DOHH2 (cell line): ENCODE results near the gene EPB41L3.

Experiments used
- H3F3A ChIP-seq: fragments of 200-600 bp; sonication (generic), shearing (Covaris generic); 2 replicates; pipeline ENCODE4 v1.6.0; 2016; ENCODE audit warnings: antibody characterized with exemption, mild to moderate bottlenecking; ENCODE audit not compliant: control insufficient read depth, insufficient read depth
- H3K27ac ChIP-seq: fragments of 200-600 bp; sonication (generic); 2 replicates; pipeline ENCODE4 v1.5.1; 2014; ENCODE audit warnings: low read depth, mild to moderate bottlenecking, low read length, moderate library complexity
- H3K27me3 ChIP-seq: fragments of 200-600 bp; sonication (generic); 2 replicates; pipeline ENCODE4 v1.6.1; 2014; ENCODE audit warnings: mild to moderate bottlenecking, low read length, mixed read lengths; ENCODE audit not compliant: control insufficient read depth
- H3K36me3 ChIP-seq: fragments of 200-600 bp; sonication (generic); 2 replicates; pipeline ENCODE4 v1.6.1; 2014; ENCODE audit warnings: mild to moderate bottlenecking, low read length, moderate library complexity, mixed read lengths; ENCODE audit not compliant: control insufficient read depth
- H3K4me1 ChIP-seq: fragments of 200-600 bp; sonication (generic); 2 replicates; pipeline ENCODE4 v1.6.1; 2014; ENCODE audit warnings: mild to moderate bottlenecking, low read length, mixed read lengths; ENCODE audit not compliant: control insufficient read depth
- H3K4me2 ChIP-seq: fragments of 200-600 bp; sonication (generic); 2 replicates; pipeline ENCODE4 v1.6.0; 2014; ENCODE audit warnings: mild to moderate bottlenecking, low read length, moderate library complexity
- H3K4me3 ChIP-seq: fragments of 200-600 bp; sonication (generic); 2 replicates; pipeline ENCODE4 v1.5.1; 2014; ENCODE audit warnings: mild to moderate bottlenecking, low read length, mixed read lengths
- H3K79me2 ChIP-seq: fragments of 200-600 bp; sonication (generic); 2 replicates; pipeline ENCODE4 v1.6.1; 2014; ENCODE audit warnings: mild to moderate bottlenecking, low read length, mixed read lengths; ENCODE audit not compliant: control insufficient read depth
- H3K9me2 ChIP-seq: fragments of 200-600 bp; sonication (generic); replicated peaks from 2 replicates; pipeline ENCODE4 v1.6.1; 2014; ENCODE audit warnings: mild to moderate bottlenecking, low read length, mixed read lengths; ENCODE audit not compliant: control insufficient read depth
- H3K9me3 ChIP-seq: fragments of 200-600 bp; sonication (generic); 2 replicates; pipeline ENCODE4 v1.6.1; 2014; ENCODE audit warnings: antibody characterized with exemption, low read length, mixed read lengths; ENCODE audit not compliant: control insufficient read depth, insufficient read depth
- H4K20me1 ChIP-seq: fragments of 200-600 bp; sonication (generic); 2 replicates; pipeline ENCODE4 v1.6.0; 2014; ENCODE audit warnings: low read depth, mild to moderate bottlenecking, antibody characterized with exemption, low read length, moderate library complexity; ENCODE audit not compliant: control insufficient read depth, insufficient read depth
- EZH2phosphoT487 ChIP-seq: fragments of 200-600 bp; sonication (generic); IDR thresholded peaks from 2 replicates; pipeline ENCODE4 v1.6.1; 2017; ENCODE audit warnings: borderline replicate concordance, mild to moderate bottlenecking, antibody characterized with exemption, low read length, moderate library complexity, mixed read lengths
- TF ChIP-seq, protein P1 (sequence below): fragments of 200-600 bp; sonication (generic); IDR thresholded peaks from one replicate; pipeline ENCODE4 v1.5.1; 2014; ENCODE audit warnings: antibody characterized with exemption, mild to moderate bottlenecking, low read depth, low read length; ENCODE audit not compliant: poor library complexity, severe bottlenecking

Gene EPB41L3

GRCh38 chr18:5350636-5351035 is 193.2 kb downstream of the EPB41L3 start:
- H4K20me1 ChIP-seq: no peaks in the 10 kb centered on the region
- TF ChIP-seq, protein P1, sequence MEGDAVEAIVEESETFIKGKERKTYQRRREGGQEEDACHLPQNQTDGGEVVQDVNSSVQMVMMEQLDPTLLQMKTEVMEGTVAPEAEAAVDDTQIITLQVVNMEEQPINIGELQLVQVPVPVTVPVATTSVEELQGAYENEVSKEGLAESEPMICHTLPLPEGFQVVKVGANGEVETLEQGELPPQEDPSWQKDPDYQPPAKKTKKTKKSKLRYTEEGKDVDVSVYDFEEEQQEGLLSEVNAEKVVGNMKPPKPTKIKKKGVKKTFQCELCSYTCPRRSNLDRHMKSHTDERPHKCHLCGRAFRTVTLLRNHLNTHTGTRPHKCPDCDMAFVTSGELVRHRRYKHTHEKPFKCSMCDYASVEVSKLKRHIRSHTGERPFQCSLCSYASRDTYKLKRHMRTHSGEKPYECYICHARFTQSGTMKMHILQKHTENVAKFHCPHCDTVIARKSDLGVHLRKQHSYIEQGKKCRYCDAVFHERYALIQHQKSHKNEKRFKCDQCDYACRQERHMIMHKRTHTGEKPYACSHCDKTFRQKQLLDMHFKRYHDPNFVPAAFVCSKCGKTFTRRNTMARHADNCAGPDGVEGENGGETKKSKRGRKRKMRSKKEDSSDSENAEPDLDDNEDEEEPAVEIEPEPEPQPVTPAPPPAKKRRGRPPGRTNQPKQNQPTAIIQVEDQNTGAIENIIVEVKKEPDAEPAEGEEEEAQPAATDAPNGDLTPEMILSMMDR: no peak
- TF ChIP-seq EZH2phosphoT487: no peak
- no peaks in the 10 kb centered on the region for H3K9me3 ChIP-seq
- no peak overlapping the region for H3K4me2 ChIP-seq
- no peaks in the 10 kb centered on the region for H3K4me1 ChIP-seq
- no peak overlapping the region for H3K4me3 ChIP-seq
- no peaks in the 10 kb centered on the region for H3K9me2 ChIP-seq
- H3K36me3 ChIP-seq: no peaks in the 10 kb centered on the region
- H3K79me2 ChIP-seq: no peaks in the 10 kb centered on the region
- H3K27ac ChIP-seq: no peak overlapping the region
- no peaks in the 10 kb centered on the region for H3K27me3 ChIP-seq
- no peaks in the 10 kb centered on the region for H3F3A ChIP-seq
